ENCODE results near the gene LMTK2.

LMTK2 gene

DNA sequence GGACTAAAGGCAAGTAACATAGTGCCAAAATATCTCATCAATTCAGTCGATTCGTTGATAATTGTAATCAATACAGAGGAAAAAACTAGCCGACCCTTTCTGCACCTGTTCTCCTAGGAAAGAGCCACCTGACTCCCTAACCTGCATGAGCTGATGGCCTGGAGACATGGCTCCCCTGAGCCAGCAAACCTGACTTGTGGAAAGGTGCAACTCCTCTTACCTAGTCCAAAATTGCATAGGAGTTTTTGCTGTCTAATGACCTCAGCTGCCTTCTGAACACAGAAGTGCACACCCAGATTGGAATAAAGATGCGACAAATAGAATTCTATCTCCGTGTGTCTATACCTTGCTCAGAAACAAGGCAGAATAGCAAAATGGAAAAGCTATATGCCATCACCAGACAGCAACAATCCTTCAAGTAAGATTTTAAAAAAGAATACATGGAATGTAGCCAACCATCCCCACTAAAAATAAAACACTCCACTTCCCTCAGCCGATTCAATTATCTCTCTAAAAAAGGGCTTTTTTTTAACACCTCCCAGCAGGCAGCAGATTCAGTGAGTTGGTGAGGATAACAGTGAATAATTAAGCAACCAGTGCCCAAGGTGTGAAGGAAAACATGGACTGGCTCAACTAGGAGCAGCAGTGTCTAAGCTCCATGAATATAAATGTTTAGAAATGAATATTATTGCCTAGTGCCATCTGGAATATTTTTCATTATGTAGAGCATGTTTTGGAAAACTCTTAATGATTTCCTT, 26.6 kb upstream of the LMTK2 start:
- H3K9me3 ChIP-seq (ENCODE audit: control insufficient read depth, insufficient read depth, low read length): no peaks in the 10 kb centered on the region
- H3K4me1 ChIP-seq (ENCODE audit: control insufficient read depth, insufficient read depth, low read length): no peaks in the 10 kb centered on the region
- no peak for DNase-seq (ENCODE audit: low read depth, low spot score)
- no peak overlapping the region for H3K4me3 ChIP-seq (ENCODE audit: low read length)
- no peak overlapping the region for H3K27ac ChIP-seq (ENCODE audit: low read length)
- H3K36me3 ChIP-seq (ENCODE audit: control insufficient read depth, insufficient read depth, low read length): no peaks in the 10 kb centered on the region
- WGBS (ENCODE audit: insufficient coverage, insufficient read length): 100% methylated on average over 1 of the region's 6 CpGs
- no peaks in the 10 kb centered on the region for H3K27me3 ChIP-seq (ENCODE audit: control insufficient read depth, insufficient read depth, low read length)

DNA sequence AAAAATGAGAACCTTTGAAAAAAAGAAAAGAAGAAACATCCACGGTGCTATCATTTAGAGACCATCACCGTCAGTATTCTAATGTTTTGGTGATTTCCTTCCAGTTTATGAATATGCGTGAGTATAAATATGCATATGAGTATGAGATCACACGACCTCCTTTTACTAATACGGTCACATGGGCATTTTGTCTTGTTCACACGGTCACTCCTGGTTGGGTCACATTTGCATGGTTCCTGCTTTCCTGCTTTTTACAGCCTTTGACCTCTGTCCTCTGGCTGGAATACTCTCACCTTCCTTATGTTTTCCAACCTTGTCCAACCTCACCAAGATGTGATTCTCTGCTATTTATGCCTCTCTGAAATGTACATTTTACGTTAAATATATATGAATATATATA, 25.3 kb upstream of the LMTK2 start:
- Histone ChIP-seq H3K36me3 (ENCODE audit: control insufficient read depth, insufficient read depth, low read length) (no peaks in the 10 kb centered on the region), H3K4me1 (ENCODE audit: control insufficient read depth, insufficient read depth, low read length) (no peaks in the 10 kb centered on the region; the same call in 1 of the 2 replicates), H3K9me3 (ENCODE audit: control insufficient read depth, insufficient read depth, low read length) (no peaks in the 10 kb centered on the region), H3K4me3 (ENCODE audit: low read length) (no peak overlapping the region), H3K27ac (ENCODE audit: low read length) (no peak overlapping the region), H3K27me3 (ENCODE audit: control insufficient read depth, insufficient read depth, low read length) (no peaks in the 10 kb centered on the region)
- WGBS (ENCODE audit: insufficient coverage, insufficient read length): no CpG with 5 or more reads among the region's 7 CpGs
- DNase-seq (ENCODE audit: low read depth, low spot score): no peak

GRCh38 chr7:98084631-98085030, 22.0 kb upstream of the LMTK2 start:
- no peak overlapping the region for H3K27ac ChIP-seq (ENCODE audit: low read length)
- no CpG with 5 or more reads among the region's 3 CpGs for WGBS (ENCODE audit: insufficient coverage, insufficient read length)

DNA sequence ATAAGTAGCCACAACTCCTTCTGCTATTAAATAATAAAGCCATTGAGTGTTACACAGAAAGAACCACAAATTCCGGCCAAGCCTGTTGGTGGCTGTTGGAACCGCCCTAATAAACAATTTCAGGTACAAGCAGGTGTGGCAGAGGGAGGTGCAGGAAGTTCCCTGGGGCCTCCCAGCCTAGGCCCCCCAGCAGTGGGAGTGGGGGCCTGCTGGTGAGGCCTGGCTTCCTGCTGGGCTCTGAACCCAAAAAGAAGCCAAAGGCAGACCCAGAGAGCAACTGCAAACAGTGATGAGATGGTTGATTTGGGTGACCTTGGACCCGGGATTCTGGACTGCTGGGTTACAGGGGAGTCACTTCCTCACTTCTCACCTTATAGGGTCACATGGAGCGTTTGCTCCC, 21.0 kb upstream of the LMTK2 start:
- Histone ChIP-seq H3K36me3 (ENCODE audit: control insufficient read depth, insufficient read depth, low read length) (no peaks in the 10 kb centered on the region), H3K27ac (ENCODE audit: low read length) (no peak overlapping the region), H3K9me3 (ENCODE audit: control insufficient read depth, insufficient read depth, low read length) (no peaks in the 10 kb centered on the region), H3K4me1 (ENCODE audit: control insufficient read depth, insufficient read depth, low read length) (no peaks in the 10 kb centered on the region; the same call in 1 of the 2 replicates), H3K4me3 (ENCODE audit: low read length) (no peak overlapping the region), H3K27me3 (ENCODE audit: control insufficient read depth, insufficient read depth, low read length) (no peaks in the 10 kb centered on the region)
- no peak for DNase-seq (ENCODE audit: low read depth, low spot score)
- no CpG with 5 or more reads among the region's 4 CpGs for WGBS (ENCODE audit: insufficient coverage, insufficient read length)

More at GRCh38 chr7:98084631-98085030, 22.0 kb upstream of the LMTK2 start:
- no peaks in the 10 kb centered on the region for H3K36me3 ChIP-seq (ENCODE audit: control insufficient read depth, insufficient read depth, low read length)
- no peak for DNase-seq (ENCODE audit: low read depth, low spot score)
- no peaks in the 10 kb centered on the region for H3K9me3 ChIP-seq (ENCODE audit: control insufficient read depth, insufficient read depth, low read length)
- H3K27me3 ChIP-seq (ENCODE audit: control insufficient read depth, insufficient read depth, low read length): no peaks in the 10 kb centered on the region
- H3K4me3 ChIP-seq (ENCODE audit: low read length): no peak overlapping the region
- H3K4me1 ChIP-seq (ENCODE audit: control insufficient read depth, insufficient read depth, low read length): no peaks in the 10 kb centered on the region; the same call in 1 of the 2 replicates

DNA sequence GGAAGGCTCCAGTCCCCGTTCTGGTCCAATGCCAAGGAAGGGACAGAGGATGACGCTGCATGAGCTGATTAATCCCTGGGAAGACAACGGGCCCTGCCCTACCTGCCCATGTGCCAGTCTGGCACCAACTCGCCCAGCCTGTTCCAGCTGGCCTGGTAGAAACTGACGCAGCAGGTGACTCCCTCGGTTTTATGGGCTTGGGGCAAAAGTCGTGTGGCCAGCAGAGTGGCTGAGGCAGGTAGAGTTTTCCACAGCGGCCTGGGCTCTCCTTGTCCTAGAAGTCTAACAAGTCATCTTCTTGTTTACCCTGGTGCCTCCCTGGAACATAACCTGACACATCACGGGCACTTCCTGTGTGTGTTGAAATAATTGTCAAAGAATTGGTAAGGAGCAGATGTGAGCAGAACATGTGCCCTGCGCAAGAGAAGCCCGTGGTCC, 20.4 kb upstream of the LMTK2 start:
- H3K9me3 ChIP-seq (ENCODE audit: control insufficient read depth, insufficient read depth, low read length): no peaks in the 10 kb centered on the region
- WGBS (ENCODE audit: insufficient coverage, insufficient read length): no CpG with 5 or more reads among the region's 11 CpGs
- H3K4me1 ChIP-seq (ENCODE audit: control insufficient read depth, insufficient read depth, low read length): no peaks in the 10 kb centered on the region; the same call in 1 of the 2 replicates
- H3K36me3 ChIP-seq (ENCODE audit: control insufficient read depth, insufficient read depth, low read length): no peaks in the 10 kb centered on the region
- no peak overlapping the region for H3K27ac ChIP-seq (ENCODE audit: low read length)
- DNase-seq (ENCODE audit: low read depth, low spot score): no peak
- no peaks in the 10 kb centered on the region for H3K27me3 ChIP-seq (ENCODE audit: control insufficient read depth, insufficient read depth, low read length)
- H3K4me3 ChIP-seq (ENCODE audit: low read length): no peak overlapping the region

GRCh38 chr7:98088109-98088508, 18.6 kb upstream of the LMTK2 start:
- no peaks in the 10 kb centered on the region for H3K9me3 ChIP-seq (ENCODE audit: control insufficient read depth, insufficient read depth, low read length)
- H3K4me3 ChIP-seq (ENCODE audit: low read length): no peak overlapping the region
- no peaks in the 10 kb centered on the region for H3K27me3 ChIP-seq (ENCODE audit: control insufficient read depth, insufficient read depth, low read length)
- no peak for DNase-seq (ENCODE audit: low read depth, low spot score)
- no peak overlapping the region for H3K27ac ChIP-seq (ENCODE audit: low read length)
- no peaks in the 10 kb centered on the region for H3K36me3 ChIP-seq (ENCODE audit: control insufficient read depth, insufficient read depth, low read length)
- no peaks in the 10 kb centered on the region; the same call in 1 of the 2 replicates for H3K4me1 ChIP-seq (ENCODE audit: control insufficient read depth, insufficient read depth, low read length)
- WGBS (ENCODE audit: insufficient coverage, insufficient read length): no CpG with 5 or more reads among the region's 3 CpGs

GRCh38 chr7:98090116-98090515, 16.5 kb upstream of the LMTK2 start:
- Histone ChIP-seq H3K36me3 (ENCODE audit: control insufficient read depth, insufficient read depth, low read length) (no peaks in the 10 kb centered on the region), H3K4me1 (ENCODE audit: control insufficient read depth, insufficient read depth, low read length) (no peaks in the 10 kb centered on the region; the same call in 1 of the 2 replicates), H3K27me3 (ENCODE audit: control insufficient read depth, insufficient read depth, low read length) (no peaks in the 10 kb centered on the region), H3K4me3 (ENCODE audit: low read length) (no peak overlapping the region), H3K9me3 (ENCODE audit: control insufficient read depth, insufficient read depth, low read length) (no peaks in the 10 kb centered on the region), H3K27ac (ENCODE audit: low read length) (no peak overlapping the region)
- no peak for DNase-seq (ENCODE audit: low read depth, low spot score)
- WGBS (ENCODE audit: insufficient coverage, insufficient read length): no CpG with 5 or more reads among the region's 4 CpGs

GRCh38 chr7:98091061-98091460, 15.6 kb upstream of the LMTK2 start:
- DNase-seq (ENCODE audit: low read depth, low spot score): no peak
- Histone ChIP-seq H3K4me1 (ENCODE audit: control insufficient read depth, insufficient read depth, low read length) (no peaks in the 10 kb centered on the region), H3K27ac (ENCODE audit: low read length) (no peak overlapping the region), H3K4me3 (ENCODE audit: low read length) (no peak overlapping the region), H3K27me3 (ENCODE audit: control insufficient read depth, insufficient read depth, low read length) (no peaks in the 10 kb centered on the region), H3K36me3 (ENCODE audit: control insufficient read depth, insufficient read depth, low read length) (no peaks in the 10 kb centered on the region), H3K9me3 (ENCODE audit: control insufficient read depth, insufficient read depth, low read length) (no peaks in the 10 kb centered on the region)
- no CpG with 5 or more reads among the region's 2 CpGs for WGBS (ENCODE audit: insufficient coverage, insufficient read length)

GRCh38 chr7:98091523-98091922, 15.1 kb upstream of the LMTK2 start:
- WGBS (ENCODE audit: insufficient coverage, insufficient read length): no CpG with 5 or more reads among the region's 3 CpGs
- Histone ChIP-seq H3K4me3 (ENCODE audit: low read length) (no peak overlapping the region), H3K4me1 (ENCODE audit: control insufficient read depth, insufficient read depth, low read length) (no peaks in the 10 kb centered on the region), H3K27me3 (ENCODE audit: control insufficient read depth, insufficient read depth, low read length) (no peaks in the 10 kb centered on the region), H3K9me3 (ENCODE audit: control insufficient read depth, insufficient read depth, low read length) (no peaks in the 10 kb centered on the region), H3K36me3 (ENCODE audit: control insufficient read depth, insufficient read depth, low read length) (no peaks in the 10 kb centered on the region), H3K27ac (ENCODE audit: low read length) (no peak overlapping the region)
- no peak for DNase-seq (ENCODE audit: low read depth, low spot score)

- H3K9me3 ChIP-seq (ENCODE audit: control insufficient read depth, insufficient read depth, low read length): peaks cover 2% of the 10 kb centered on the region
- no peak overlapping the region for H3K4me3 ChIP-seq (ENCODE audit: low read length)
- no peaks in the 10 kb centered on the region for H3K27me3 ChIP-seq (ENCODE audit: control insufficient read depth, insufficient read depth, low read length)
- no peak for DNase-seq (ENCODE audit: low read depth, low spot score)
- no peaks in the 10 kb centered on the region for H3K36me3 ChIP-seq (ENCODE audit: control insufficient read depth, insufficient read depth, low read length)
- no peak overlapping the region for H3K27ac ChIP-seq (ENCODE audit: low read length)
- no CpG with 5 or more reads among the region's 1 CpG for WGBS (ENCODE audit: insufficient coverage, insufficient read length)
- H3K4me1 ChIP-seq (ENCODE audit: control insufficient read depth, insufficient read depth, low read length): no peaks in the 10 kb centered on the region
Measured at GRCh38 chr7:98097042-98097645, 9.5 kb upstream of the LMTK2 start.
